ENCODE data around the gene IL1RL2.

The IL1RL2 gene

DNA sequence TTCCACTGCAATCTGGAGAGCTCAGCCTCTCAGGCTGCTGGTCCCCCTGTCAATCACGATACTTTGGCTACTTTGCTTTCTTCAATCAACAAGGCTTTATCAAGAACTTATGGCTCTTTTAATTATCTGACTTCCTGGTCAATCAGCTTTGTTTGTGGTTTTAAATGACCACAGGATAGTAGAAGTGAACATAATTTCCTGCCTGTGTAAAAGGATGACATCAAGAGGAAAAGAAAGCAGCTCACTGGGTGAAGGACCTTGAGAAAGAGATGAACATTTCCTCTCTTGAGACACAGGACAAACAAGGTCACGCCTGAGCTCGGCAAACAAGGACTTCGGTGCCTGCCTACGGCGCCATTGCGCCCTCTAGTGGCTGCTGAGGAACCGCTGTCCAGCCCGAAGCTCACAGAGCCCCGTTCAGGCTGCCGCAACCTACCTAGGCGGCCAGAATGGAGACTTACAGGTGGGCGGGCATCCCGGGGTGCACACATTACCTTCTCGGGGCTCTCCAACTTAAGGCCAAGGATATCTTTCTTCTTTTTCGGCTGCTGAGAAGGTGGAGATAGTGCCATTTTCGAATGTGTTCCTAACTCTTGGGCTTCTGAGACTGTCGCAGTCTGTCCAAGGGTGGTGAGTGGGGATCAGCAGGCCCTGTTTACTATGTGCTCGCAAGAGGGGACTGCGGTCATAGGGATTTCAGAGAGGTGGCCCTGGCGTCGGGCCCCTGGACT lies 54.0 kb downstream of the IL1RL2 start:
- DNase-seq, result peak; percentile 37 to 71

DNA sequence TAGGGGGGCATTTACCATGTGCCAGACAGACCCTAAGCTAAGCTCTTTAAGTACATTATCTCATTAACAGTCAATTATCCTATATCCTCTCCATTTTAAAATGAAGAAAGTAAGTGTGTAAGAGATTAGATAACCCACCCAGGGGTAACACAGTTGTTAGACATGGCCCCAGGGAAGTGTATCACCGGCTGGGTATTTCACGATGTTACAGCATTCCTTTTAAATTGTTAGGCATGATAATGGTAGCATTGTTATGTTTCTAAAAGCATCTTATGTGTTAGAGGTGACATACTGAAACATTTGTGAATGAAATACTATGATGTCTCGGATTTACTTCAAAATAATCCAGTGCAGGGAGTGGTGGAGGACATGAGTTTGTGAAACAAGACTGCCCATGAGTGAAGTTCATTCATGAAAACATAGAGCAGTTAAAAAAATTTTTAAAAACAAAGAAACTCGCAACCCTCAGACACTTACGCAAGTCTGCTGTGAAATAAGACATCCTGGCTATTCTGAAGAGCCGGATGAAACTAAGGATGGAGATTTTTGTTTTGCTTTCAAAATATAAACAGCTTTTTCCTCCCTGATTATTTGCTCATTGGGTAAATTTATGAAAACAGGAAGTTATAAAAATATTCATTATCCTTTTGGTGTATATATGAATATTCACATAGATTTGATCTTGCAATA lies 54.9 kb downstream of the IL1RL2 start:
- DNase-seq, result no peak

DNA sequence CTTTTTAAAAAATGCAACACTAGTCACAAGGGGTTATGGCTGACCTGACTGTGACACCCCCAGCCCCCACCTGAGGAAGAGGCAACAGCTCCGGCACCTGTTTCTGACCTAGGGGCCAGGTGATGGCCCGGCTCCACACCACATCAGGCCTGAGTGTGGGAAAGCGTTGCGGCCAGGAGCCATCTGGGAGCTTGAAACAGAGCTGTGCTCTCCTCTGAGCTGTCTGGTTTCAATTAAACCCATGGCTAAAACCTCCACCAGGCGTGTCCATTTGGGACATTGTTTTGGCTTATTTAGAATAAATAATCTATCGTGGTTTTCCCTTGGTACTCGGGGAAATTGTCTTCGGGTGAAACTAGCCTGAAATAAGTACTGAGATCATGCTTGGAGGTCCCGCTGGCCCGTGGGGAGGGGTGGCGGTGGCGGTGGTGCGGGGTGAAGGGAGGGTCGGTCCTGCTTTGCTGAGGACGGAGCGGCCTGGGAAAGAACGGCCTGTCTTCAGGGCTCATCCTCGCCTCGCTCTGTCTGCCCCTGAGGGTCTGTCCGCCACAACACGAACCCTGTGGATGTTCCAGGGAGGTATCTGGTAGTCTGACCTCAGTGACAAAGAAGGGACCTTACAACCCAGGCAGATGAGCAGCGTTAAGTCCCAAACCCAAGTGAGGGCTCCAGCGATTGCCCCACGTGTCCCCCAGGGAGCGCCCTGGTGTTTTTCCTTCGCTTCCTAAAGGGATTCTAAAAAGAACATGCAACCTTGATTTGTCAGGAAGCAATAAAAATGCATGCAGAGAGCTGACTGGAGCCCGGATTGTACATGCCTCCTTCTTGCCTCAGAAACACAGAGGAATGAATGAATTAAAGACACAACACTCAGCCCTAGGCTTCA lies 58.7 kb downstream of the IL1RL2 start:
- DNase-seq, result no peak

DNA sequence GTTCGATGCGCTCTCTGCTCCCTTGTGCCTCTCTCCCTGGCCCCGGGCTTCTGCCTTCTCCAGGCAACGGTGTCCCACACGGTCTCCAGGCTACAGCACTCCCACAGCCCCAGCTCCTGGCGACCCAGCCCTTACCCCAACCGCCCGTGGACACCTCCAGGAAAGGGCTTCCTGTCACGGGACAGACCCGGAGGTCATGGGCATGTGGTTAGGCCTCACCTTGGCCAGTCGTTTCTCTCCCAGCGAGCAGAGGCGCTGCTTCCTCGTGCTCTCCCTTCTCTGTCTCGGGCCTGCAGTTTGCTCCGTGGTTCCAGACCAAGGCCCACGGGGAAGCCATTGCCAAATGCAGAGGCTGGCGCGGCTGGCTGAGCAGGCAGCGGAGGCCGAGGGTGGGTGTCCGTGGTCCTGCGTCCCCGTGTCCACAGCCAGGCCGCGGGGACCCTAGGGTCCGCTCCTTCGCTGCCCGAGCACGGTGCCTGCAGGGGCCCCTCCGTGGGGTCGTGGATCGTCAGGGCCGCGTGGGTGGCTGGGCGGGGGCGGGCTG lies 63.5 kb downstream of the IL1RL2 start:
- DNase-seq, result no peak

DNA sequence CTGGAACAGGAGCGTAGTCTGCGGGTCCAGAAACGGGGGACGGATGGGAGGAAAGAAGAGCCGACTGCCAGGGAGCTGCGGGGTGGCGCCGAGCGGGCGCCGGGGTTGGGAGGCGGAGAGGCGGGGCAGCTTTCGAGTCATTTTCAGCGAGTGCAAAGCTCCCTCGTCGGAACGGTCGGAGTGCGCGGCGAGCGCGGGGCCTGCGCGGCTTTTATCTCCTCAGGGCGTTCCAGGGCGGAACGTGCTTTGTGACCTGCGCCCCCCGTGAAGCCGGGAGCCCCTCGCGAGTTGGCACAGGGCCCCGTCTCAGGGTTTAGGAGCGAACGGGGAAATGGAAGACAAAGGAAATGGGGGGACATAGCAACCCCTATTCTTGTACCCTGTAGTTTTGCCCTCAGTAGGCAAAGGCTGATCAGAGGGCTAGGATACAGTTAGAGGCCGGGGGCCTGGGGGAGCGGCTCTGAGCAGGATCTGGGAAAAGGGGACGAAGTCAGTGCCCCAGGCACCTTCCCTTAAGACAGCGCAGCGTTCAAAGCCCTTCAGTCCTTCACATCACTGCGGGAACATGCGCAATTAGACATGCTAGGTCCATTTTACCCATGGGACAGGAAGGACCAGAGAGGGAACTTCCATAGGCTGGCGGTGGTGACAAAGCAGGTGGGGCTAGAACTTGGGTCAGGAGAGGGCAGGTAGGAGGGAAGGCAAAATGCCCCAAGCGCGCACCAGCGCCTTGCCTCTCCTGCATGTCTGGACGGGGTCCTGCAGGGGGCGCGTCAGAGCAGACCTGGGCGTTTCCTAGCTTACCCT lies 64.4 kb downstream of the IL1RL2 start:
- DNase-seq, result peak in 1 of 2 experiments; percentile 29

DNA sequence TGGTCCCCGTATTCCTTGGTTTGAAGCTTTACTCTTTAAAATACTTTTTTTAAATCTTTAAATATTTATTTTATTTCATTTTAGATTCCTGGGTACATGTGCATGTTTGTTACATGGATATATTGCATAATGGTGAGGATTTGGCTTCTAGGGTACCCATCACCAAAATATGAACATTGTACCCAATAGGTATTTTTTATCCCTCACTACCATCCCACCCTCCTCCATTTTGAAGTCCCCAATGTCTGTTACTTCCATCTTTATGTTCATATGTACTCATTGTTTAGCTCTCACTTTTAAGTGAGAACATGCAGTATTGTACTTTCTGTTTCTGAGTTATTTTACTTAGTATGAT lies 65.0 kb downstream of the IL1RL2 start:
- DNase-seq, result no peak

DNA sequence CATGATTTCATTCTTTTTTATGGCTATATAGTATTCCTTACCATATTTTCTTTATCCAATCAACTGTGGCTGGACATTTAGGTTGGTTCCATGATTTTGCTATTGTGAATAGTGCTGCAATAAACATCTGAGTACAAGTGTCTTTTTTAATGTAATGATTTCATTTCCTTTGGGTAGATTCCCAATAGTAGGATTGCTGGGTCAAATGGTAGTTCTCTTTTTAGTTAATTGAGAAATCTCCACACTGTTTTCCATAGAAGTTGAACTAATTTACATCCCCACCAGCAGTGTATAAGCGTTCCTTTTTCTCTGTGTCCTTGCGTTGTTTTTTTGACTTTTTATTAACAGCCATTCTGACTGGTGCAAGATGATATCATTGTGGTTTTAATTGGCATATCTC lies 65.4 kb downstream of the IL1RL2 start:
- DNase-seq, result no peak

DNA sequence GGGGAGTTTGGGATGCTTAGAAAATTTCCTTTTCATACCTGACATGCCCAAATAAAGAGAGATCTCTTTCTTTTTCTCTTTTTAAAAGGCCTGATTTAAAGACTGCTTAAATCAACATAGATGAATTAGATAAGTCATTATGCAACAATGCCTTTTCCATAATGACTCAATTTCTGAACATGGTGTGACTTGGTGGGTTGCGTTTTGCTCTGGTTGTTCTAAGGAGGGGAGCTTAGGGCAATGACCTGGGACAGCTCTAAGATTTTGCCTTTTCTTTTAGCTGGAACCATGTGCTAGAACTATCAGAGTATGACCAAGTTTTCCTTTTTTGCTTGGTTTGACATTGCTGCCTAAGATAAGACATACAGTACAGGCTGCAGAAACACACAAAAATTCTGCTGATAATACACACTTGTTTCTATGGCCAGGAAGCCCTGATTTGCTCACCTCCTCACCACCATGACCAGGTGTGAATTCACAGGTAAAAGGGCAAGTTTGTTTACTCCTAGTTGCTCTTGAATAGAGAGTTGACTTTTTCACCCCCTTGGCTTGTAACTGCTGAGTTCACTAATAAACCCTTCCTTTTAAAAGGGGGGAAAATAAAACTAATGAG lies 66.4 kb downstream of the IL1RL2 start:
- no peak for DNase-seq

DNA sequence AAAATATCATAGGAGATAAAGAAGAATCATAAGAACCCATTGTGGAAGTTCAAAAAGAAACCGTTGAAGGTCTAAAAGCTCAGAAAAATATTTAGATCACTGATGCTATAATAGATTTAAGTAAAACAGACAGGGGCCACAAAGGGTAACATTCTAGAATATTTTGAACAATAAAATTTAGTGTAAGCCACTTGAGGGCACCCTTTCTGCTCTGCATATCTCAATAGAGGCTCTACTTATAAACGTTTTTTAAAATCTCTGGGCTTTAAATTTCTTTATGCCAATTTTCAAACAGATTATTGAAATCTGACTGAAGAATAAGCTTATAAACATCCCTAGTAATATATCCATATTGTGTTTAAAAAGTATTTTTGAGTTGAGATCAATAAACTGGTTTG lies 66.9 kb downstream of the IL1RL2 start:
- no peak for DNase-seq

DNA sequence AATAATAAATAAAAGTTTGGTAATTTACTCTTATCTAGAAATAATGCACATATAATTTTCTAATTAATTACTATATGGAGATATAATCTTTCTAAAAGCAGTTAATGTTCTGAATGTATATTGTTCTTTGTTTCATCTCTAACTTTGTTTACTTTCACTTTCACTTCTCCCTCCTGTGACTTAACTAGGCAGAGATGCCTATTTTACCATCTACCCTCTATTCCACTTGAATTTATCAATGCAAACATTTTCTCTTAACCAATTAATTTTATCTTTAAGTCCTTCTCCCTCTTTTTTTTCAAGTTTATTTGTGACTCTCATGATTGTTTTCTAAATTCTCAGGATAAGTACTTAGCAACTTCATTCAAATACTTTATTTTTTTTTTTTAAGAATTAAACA lies 69.5 kb downstream of the IL1RL2 start:
- DNase-seq, result no peak

DNA sequence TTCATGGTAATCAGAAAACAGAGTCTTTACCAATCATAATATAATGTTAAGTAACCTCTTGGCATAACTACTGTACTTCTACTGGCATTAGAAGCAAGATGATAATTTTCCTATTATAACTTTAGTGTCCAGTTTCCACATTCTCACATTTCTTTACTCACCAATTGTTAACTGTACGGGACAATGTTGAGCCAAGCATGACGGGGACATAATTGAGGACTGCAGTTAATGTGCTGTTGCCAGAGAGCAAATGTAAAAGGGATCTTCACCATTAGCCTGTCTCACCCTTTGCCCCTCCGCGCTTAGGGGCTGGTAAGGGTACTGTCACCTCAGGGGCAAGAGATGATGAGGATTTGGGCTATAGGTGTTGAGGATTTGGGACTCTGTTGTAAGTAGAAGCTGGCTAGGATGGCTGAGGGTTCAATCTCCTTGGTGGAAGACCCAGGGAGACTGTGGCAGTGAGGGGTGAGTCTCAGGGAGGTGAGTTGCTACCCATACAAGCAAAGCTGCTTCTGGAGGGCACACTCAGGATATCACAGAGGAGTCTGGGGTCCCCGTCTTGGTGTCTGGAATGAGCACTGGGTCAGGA lies 70.1 kb downstream of the IL1RL2 start:
- DNase-seq, result no peak

DNA sequence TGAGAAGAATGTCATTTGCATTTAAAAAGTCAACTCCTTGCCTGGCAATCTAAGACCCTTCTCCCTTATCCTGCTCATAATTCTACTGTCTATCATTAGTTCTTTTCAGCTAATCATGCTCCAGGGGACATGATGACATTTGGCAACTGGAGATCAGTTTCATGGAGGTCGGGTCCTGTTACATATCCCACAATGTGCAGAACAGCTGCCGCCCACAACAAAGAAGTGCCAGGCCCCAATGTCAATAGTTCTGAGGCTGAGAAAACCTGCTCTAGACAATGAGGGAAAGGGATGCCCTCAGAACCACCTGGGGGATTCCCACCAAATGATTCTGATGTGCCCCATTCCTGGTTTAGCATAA lies 71.2 kb downstream of the IL1RL2 start:
- peak; percentile 23 to 67 for DNase-seq

DNA sequence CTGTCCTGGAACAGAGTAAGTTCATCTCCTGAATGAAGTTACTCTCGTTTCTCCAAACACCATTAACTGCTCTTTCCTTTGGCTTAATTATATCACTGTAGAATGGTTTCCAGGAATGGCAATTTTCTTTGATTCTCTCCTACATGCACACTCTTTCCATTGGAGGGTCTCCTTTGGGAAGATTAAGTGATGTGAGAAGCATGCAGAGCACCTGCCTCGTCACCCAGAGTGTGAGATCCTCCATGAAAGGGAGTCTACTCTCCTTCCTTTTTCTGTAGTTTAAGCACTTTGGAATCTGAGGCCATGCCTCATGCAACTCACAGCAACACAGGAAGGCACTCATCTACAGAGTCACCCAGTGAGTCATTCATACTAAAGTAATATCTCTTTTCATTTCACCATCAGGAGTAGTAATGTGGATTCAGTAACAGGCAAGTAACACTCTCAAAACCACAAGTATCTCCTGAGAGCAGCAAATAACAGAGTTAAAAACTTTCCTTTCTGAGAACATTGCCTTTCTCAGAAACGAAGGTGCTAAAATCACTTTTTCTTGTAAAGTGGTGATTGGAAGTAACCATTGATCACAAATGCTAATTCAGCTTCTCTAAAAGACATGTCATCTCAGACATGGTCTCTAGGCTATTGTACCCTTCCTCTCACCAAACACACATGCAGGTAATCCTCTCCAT lies 71.7 kb downstream of the IL1RL2 start:
- no peak for DNase-seq

DNA sequence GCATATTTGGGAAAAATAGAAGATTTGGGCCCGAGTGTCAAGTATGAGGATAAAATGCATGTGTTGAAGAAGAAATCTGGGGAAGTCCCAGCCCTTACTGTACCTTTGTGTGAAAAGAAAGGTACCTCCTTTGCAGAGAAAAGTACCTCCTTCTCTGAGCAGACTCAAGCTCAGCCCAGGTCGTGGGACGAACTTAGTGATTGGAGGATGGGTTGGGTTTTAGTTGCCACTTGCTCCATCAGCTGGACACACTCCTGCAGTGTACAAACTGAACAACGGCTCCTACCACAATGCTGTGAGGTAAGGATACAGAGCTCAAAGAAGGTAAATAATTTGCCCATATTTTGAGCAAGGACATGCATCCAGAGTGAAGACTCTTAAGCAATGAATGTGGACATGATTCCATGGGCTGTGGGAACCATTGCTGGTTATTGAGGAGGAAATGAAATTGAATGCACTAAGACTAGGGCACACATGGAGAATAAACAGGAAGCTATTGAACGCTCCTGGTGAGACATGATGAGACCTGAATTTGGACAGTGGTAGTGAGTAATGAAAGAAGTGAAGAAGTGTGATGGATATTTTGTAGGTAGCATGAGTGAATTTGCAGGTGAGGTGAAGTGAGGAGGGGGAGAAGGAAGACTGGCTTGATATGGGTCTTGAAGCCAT lies 74.8 kb downstream of the IL1RL2 start:
- no peak for DNase-seq

DNA sequence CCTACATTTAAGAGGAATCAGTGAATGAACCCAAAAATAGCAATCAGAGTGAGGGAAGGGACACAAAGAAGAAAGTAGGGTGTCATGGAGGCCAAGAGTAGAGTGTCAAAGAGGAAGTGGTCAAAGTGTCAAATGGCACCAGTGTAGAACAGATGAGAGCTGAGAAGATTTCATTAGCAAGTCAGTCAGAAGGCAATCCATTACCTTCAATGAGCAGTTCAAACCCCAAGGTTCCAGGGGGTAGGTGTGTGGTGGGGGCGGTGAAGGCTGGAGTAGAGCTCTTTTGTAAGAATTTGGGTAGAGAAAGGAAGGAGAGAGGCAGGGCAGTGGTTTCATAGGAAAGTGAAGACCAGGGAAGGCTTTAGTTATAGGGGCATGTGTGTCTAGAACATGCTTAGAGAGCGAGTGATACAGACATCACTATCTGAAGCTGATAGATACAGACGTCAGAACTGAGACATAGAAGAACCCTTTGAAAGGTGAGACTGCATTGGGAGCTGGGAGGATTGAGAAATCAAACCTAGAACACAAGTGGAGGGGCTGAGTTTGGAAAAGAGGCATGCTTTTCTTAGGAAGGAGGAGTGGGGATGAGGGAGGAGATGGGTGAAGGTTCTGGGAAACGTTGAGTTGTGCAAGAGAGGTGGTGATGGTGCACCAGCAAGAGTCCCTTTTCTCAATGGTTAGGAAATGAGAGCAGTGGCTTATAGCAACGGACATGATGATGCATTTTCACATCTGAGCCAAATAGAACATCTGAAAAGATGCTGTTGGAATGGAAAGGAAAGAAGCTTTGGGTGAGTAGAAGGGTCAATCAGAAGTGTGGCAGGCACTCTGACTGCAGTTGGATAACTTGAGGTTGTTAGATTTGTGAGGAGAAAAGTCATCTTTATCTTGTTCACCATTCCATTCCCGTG lies 75.7 kb downstream of the IL1RL2 start:
- no peak for DNase-seq

DNA sequence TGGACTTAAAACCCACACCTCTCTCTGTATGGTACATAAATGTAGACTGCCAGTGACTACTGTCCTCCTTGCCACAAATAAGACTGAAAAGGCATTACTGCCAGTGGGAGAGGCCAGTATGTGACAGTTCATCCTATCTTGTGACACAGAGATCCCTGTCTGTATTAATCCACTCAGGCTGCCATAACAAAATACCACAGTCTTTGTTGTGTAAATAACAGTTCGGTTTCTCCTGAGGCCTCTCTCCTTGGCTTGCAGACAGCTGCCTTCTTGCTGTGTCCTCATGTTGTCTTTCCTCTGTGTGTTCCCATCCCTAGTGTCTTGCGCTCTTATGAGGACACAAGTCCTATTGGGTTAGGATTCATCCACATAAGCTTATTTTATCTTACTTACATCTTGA lies 78.1 kb downstream of the IL1RL2 start:
- DNase-seq, result no peak

DNA sequence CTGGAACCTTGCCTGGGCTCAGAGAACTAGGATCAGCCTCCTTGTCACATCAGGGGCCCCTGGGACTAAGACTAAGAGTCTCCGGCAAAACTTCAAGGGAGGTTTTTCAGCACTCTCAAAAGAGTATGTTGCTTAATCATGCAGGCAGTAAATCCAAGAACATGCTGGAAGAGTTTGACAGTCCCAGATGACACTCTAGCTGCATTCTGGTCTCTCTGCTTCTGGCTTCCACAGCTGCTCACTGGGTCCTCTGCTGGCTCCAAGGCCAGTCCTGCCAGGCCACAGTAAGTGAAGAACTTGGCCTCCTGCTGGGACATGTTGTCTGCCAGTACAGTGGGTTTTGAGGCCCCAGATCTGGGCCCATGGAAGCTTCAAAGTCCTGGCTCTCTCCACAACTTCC lies 79.4 kb downstream of the IL1RL2 start:
- no peak for DNase-seq

DNA sequence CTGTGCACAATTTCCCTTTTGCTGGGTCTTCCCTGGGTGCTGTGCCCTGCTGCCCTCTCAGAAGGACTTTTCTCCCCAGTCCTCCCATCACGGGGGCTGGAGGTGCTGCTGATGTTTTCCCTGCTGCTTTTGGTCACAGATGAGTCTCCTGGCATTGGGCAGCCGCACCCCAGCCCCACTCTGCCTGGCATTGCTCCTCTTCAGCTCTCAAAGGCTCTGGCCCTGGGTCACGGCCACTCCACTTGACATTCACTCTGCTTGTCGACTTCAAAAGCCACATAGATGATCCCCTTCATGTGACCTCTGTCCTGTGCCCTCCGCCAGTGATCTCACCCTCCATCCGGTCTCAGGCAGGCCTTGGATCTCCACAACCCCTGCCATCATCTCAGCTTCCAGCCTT lies 81.0 kb downstream of the IL1RL2 start:
- DNase-seq, result no peak

DNA sequence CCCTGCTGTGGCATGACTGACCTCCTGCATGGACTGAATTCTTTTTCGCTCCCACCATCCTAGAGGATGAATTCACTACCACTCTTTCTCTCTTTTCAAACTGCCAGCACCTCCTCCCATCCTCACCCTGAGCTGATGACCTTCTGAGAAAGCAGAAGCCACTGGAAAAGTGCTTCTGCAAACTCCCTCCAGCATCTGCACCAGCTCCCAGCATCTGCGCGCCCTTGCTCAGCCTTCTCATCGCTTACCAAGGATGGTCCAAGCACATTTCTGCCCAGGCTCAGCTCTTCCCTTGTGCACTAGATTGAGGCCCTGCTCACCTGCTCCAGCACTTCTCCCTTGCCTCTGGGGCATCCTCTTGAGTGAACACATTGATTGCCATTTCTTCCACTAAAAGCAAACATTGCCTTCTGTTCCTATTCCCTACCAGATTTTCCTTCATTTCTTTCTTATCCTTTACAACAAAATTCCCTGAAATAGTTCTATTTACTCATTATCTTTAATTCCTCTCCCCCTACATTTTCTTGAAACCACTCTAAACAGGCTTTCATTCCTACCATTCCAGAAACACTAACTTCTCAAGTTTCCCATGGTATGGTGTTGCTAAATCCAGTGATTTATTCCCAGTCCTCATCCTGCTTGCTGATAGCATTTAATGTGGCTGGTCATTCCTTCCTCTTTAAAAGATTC lies 81.8 kb downstream of the IL1RL2 start:
- DNase-seq, result no peak

All from NCI-H524 (cell line).